SK-N-SH (cell line): Measurements from ENCODE around the gene PTTG1IP. TPM values are rescaled to one million over a fixed set of nuclear protein-coding genes. Genes with fewer than 3 reads are reported as not detected.

ENCODE experiments used
- CTCF ChIA-PET: fragments of 300-600, 350-600 bp; formaldehyde crosslinking; extraction: SDS; loops from one replicate; lab custom pipeline; 2021; lab: Yijun Ruan, JAX
- POLR2A ChIA-PET: fragments of 350-600 bp; sonication (Branson Sonifier 250); formaldehyde crosslinking; extraction: SDS; loops from one replicate; lab custom pipeline; 2020; ENCODE audit warnings: antibody characterized with exemption, inconsistent platforms; lab: Yijun Ruan, JAX
- DNase-seq: peaks from one replicate; pipeline ENCODE4 v3.0.0; 2012
- H2AFZ ChIP-seq: fragments of 200-600 bp; sonication (generic); 2 replicates; pipeline ENCODE4 v1.8.1; 2016; ENCODE audit warnings: antibody characterized with exemption, mild to moderate bottlenecking, low read depth
- H3F3A ChIP-seq: fragments of 200-600 bp; sonication (generic); replicated peaks from 2 replicates; pipeline ENCODE3; 2016; ENCODE audit warnings: antibody characterized with exemption, mild to moderate bottlenecking; ENCODE audit not compliant: insufficient read depth
- H3K27ac ChIP-seq, 2 experiments: fragments of 200-500 bp in 1 of 2; fragments of 200-600 bp in 1 of 2; sonication (Bioruptor generic) in 1 of 2; sonication (generic), shearing (Covaris generic) in 1 of 2; 2 replicates each; pipeline versions ENCODE4 v1.5.1 to v1.6.1; 2014 to 2016; ENCODE audit warnings: low read depth in 2 of 2, inconsistent platforms in 1 of 2, low read length in 1 of 2, mild to moderate bottlenecking in 1 of 2, mixed read lengths in 1 of 2
- H3K27me3 ChIP-seq: fragments of 200-600 bp; sonication (generic), shearing (Covaris generic); 2 replicates; pipeline ENCODE4 v1.6.1; 2016; ENCODE audit warnings: mixed run types; ENCODE audit not compliant: insufficient read depth
- H3K36me3 ChIP-seq, 2 experiments: fragments of 200-500 bp in 1 of 2; fragments of 200-600 bp in 1 of 2; sonication (Bioruptor generic) in 1 of 2; sonication (generic) in 1 of 2; replicated peaks in 1 of 2; 2 replicates each; pipeline versions ENCODE3 to v1.5.1; 2014 to 2016; ENCODE audit warnings: low read length in 1 of 2, mild to moderate bottlenecking in 1 of 2; ENCODE audit not compliant: insufficient read depth in 2 of 2, control insufficient read depth in 1 of 2
- H3K4me1 ChIP-seq, 2 experiments: fragments of 200-500 bp in 1 of 2; fragments of 200-600 bp in 1 of 2; sonication (Bioruptor generic) in 1 of 2; sonication (generic), shearing (Covaris generic) in 1 of 2; 2 replicates each; pipeline versions ENCODE4 v1.5.1 to v1.6.1; 2014 to 2016; ENCODE audit warnings: low read depth in 1 of 2, low read length in 1 of 2, mixed run types in 1 of 2; ENCODE audit not compliant: insufficient read depth in 2 of 2, control insufficient read depth in 1 of 2
- H3K4me2 ChIP-seq: fragments of 200-600 bp; sonication (generic), shearing (Covaris generic); 2 replicates; pipeline ENCODE4 v1.6.1; 2017; ENCODE audit warnings: mixed run types
- H3K4me3 ChIP-seq, 2 experiments: fragments of 200-500 bp in 1 of 2; fragments of 200-600 bp in 1 of 2; sonication (Bioruptor generic) in 1 of 2; sonication (generic), shearing (Covaris generic) in 1 of 2; 2 replicates each; pipeline versions ENCODE4 v1.5.1 to v1.8.1; 2014 to 2016; ENCODE audit warnings: low read depth in 2 of 2, inconsistent platforms in 1 of 2, low read length in 1 of 2, mild to moderate bottlenecking in 1 of 2, mixed read lengths in 1 of 2, moderate library complexity in 1 of 2
- H3K79me2 ChIP-seq: fragments of 200-600 bp; sonication (generic); 2 replicates; pipeline ENCODE4 v1.8.1; 2017; ENCODE audit warnings: mild to moderate bottlenecking; ENCODE audit not compliant: insufficient read depth
- H3K9ac ChIP-seq: fragments of 200-600 bp; sonication (generic); 2 replicates; pipeline ENCODE4 v1.6.1; 2017; ENCODE audit warnings: mixed run types
- H3K9me2 ChIP-seq: fragments of 200-600 bp; sonication (generic); 2 replicates; pipeline ENCODE4 v1.6.1; 2017; ENCODE audit warnings: mixed run types
- H3K9me3 ChIP-seq: fragments of 200-600 bp; sonication (generic); 2 replicates; pipeline ENCODE4 v1.6.1; 2017; ENCODE audit warnings: mixed run types, mild to moderate bottlenecking, moderate library complexity
- H4K20me1 ChIP-seq: fragments of 200-600 bp; sonication (generic); 2 replicates; pipeline ENCODE4 v1.6.1; 2017; ENCODE audit warnings: mild to moderate bottlenecking, mixed run types; ENCODE audit not compliant: insufficient read depth
- CHD2 ChIP-seq: fragments of 150-350 bp; IDR thresholded peaks from 2 replicates; pipeline ENCODE4 v1.6.1; 2018; ENCODE audit warnings: low read length; ENCODE audit not compliant: partially characterized antibody
- EP300 ChIP-seq, 2 experiments: IDR thresholded peaks; 2 replicates each; pipeline versions ENCODE4 v1.4.0 to v1.6.1; 2012; ENCODE audit warnings: borderline replicate concordance in 1 of 2, low read depth in 1 of 2, low read length in 1 of 2
- EZH2phosphoT487 ChIP-seq: fragments of 200-600 bp; sonication (generic); IDR thresholded peaks from 2 replicates; pipeline ENCODE4 v1.6.1; 2017; ENCODE audit warnings: low read depth, mixed run types, mild to moderate bottlenecking, antibody characterized with exemption, moderate library complexity, borderline replicate concordance
- FOSL2 ChIP-seq: IDR thresholded peaks from 2 replicates; pipeline ENCODE4 v1.4.0; 2012; ENCODE audit warnings: low read depth, mild to moderate bottlenecking, moderate library complexity, borderline replicate concordance
- FOXJ3 ChIP-seq: sonication (generic); formaldehyde crosslinking; IDR thresholded peaks from 2 replicates; pipeline ENCODE4 v1.5.1; 2020; ENCODE audit warnings: mild to moderate bottlenecking, missing genetic modification reagents
- FOXM1 ChIP-seq: IDR thresholded peaks from 2 replicates; pipeline ENCODE4 v1.4.0; 2012; ENCODE audit warnings: low read depth, mild to moderate bottlenecking
- GABPA ChIP-seq: IDR thresholded peaks from 2 replicates; pipeline ENCODE4 v1.4.0; 2012; ENCODE audit warnings: low read depth, mild to moderate bottlenecking
- GATA2 ChIP-seq: sonication (generic); formaldehyde crosslinking; IDR thresholded peaks from 2 replicates; pipeline ENCODE4 v1.5.0; 2020; ENCODE audit warnings: mild to moderate bottlenecking, missing genetic modification reagents
- MEF2A ChIP-seq: IDR thresholded peaks from 2 replicates; pipeline ENCODE4 v1.4.0; 2012; ENCODE audit warnings: low read depth, borderline replicate concordance
- NRF1 ChIP-seq: IDR thresholded peaks from 2 replicates; pipeline ENCODE4 v1.6.1; 2012; ENCODE audit warnings: low read depth, mild to moderate bottlenecking, low read length
- PBX3 ChIP-seq: IDR thresholded peaks from 2 replicates; pipeline ENCODE4; 2012
- POLR2AphosphoS5 ChIP-seq: IDR thresholded peaks from 2 replicates; pipeline ENCODE4 v1.6.1; 2012; ENCODE audit warnings: low read depth, low read length
- RAD21 ChIP-seq: IDR thresholded peaks from 2 replicates; pipeline ENCODE4 v1.6.1; 2012; ENCODE audit warnings: mild to moderate bottlenecking, low read length
- RCOR1 ChIP-seq: fragments of 150-350 bp; IDR thresholded peaks from 2 replicates; pipeline ENCODE4 v1.6.1; 2017; ENCODE audit warnings: antibody characterized with exemption, low read length
- REST ChIP-seq: IDR thresholded peaks from 2 replicates; pipeline ENCODE4 v1.6.1; 2012; ENCODE audit warnings: mild to moderate bottlenecking, low read depth, low read length, moderate library complexity
- RFX5 ChIP-seq: IDR thresholded peaks from 2 replicates; pipeline ENCODE4 v1.6.1; 2012; ENCODE audit warnings: mild to moderate bottlenecking, improper control_type of control experiment, low read length
- SIN3A ChIP-seq: IDR thresholded peaks from 2 replicates; pipeline ENCODE4 v1.6.1; 2012; ENCODE audit warnings: low read depth, mild to moderate bottlenecking, low read length, moderate library complexity, borderline replicate concordance
- SMC3 ChIP-seq: IDR thresholded peaks from 2 replicates; pipeline ENCODE4 v1.6.1; 2012; ENCODE audit warnings: low read depth, low read length, improper control_type of control experiment
- TCF12 ChIP-seq: IDR thresholded peaks from 2 replicates; pipeline ENCODE4 v1.4.0; 2012
- TEAD4 ChIP-seq: IDR thresholded peaks from 2 replicates; pipeline ENCODE4 v1.4.0; 2012; ENCODE audit warnings: mild to moderate bottlenecking, borderline replicate concordance; ENCODE audit not compliant: insufficient read depth
- USF1 ChIP-seq: IDR thresholded peaks from 2 replicates; pipeline ENCODE4 v1.4.0; 2012; ENCODE audit warnings: low read depth, borderline replicate concordance
- YY1 ChIP-seq: IDR thresholded peaks from 2 replicates; pipeline ENCODE4 v1.4.0; 2012; ENCODE audit warnings: low read depth, mild to moderate bottlenecking
- WGBS: methylation state at CpG from one replicate; pipeline ENCODE4 v1.1.6; 2017; ENCODE audit warnings: low lambda C conversion rate; 5-methylcytosine and 5-hydroxymethylcytosine counted together
- polyA plus RNA-seq, 3 experiments: library from polyadenylated mRNA; depleted of rRNA; stranded (reverse); fragments of >200 nt; gene quantifications; 2 replicates each; pipeline ENCODE4 v1.2.3, GENCODE V29; 2012

The PTTG1IP gene
- polyA plus RNA-seq, 1 of the 3 experiments (the other 2 are of a cell fraction) = 171 TPM

- no peaks in the 10 kb centered on the region for H3K9me3 ChIP-seq
- no peak overlapping the region for H3K4me2 ChIP-seq
- no peaks in the 10 kb centered on the region for H4K20me1 ChIP-seq
- no peaks in the 10 kb centered on the region for H3F3A ChIP-seq
- no peak overlapping the region for H3K27ac ChIP-seq
- H3K9me2 ChIP-seq = no peaks in the 10 kb centered on the region
- H3K4me1 ChIP-seq = peaks cover 0 to 5% of the 10 kb centered on the region in 2 experiments; a peak in 1 of 4 replicates
- H3K9ac ChIP-seq = no peak overlapping the region
- no peak for TF ChIP-seq TEAD4
- TF ChIP-seq FOXM1 = no peak
- TF ChIP-seq FOXJ3 (CRISPR knock-in tag) = no peak
- no peak for TF ChIP-seq POLR2AphosphoS5
- no peak for TF ChIP-seq USF1
- TF ChIP-seq PBX3 = no peak
- TF ChIP-seq GABPA = no peak
- TF ChIP-seq CHD2 = no peak
- no peak for TF ChIP-seq SMC3
- TF ChIP-seq RFX5 = no peak
- no peak for TF ChIP-seq RCOR1
- no peak for TF ChIP-seq EP300 (IDR thresholded peaks at IDR 0.05; ENCODE audit: borderline replicate concordance in 1 of 2, low read depth in 1 of 2, low read length in 1 of 2)
- no peak for TF ChIP-seq SIN3A
- TF ChIP-seq YY1 = no peak
- TF ChIP-seq NRF1 = no peak
- WGBS = no CpG with 5 or more reads among the region's 15 CpGs
- no peak overlapping the region for H2AFZ ChIP-seq
- H3K27me3 ChIP-seq = peaks cover 5% of the 10 kb centered on the region; the same call in 1 of the 2 replicates
- POLR2A ChIA-PET = no interaction called here
- no peaks in the 10 kb centered on the region for H3K36me3 ChIP-seq
- CTCF ChIA-PET = interaction anchor here (0.6 to 5.5 kb wide), 9 partner anchors 10 to 206 kb away, joined by 3 to 39 read pairs (median 3); partner anchors contain the start of gene PTTG1IP
- H3K79me2 ChIP-seq = no peaks in the 10 kb centered on the region
- no peak for DNase-seq
- H3K4me3 ChIP-seq = no peak overlapping the region
These were observed 18.1 kb upstream of the PTTG1IP start for GRCh38 chr21:44891631-44892031.

GRCh38 chr21:44890961-44891541 is 17.6 kb upstream of the PTTG1IP start:
- Histone ChIP-seq H3K9me2 (no peaks in the 10 kb centered on the region), H3K79me2 (no peaks in the 10 kb centered on the region), H3K9ac (no peak overlapping the region), H4K20me1 (no peaks in the 10 kb centered on the region), H3K9me3 (no peaks in the 10 kb centered on the region), H3K27ac (no peak overlapping the region), H3K27me3 (peaks cover 5% of the 10 kb centered on the region; the same call in 1 of the 2 replicates), H2AFZ (no peak overlapping the region), H3K4me2 (no peak overlapping the region), H3K4me1 (peaks cover 0 to 5% of the 10 kb centered on the region in 2 experiments; a peak in 1 of 4 replicates), H3K4me3 (no peak overlapping the region), H3K36me3 (no peaks in the 10 kb centered on the region), H3F3A (no peaks in the 10 kb centered on the region)
- CTCF ChIA-PET = interaction anchor here (1.0 to 5.5 kb wide), 3 partner anchors 18 to 41 kb away, joined by 3 to 39 read pairs (median 9); partner anchors contain the start of gene PTTG1IP
- DNase-seq = no peak
- POLR2A ChIA-PET = no interaction called here
- 81% methylated on average over 2 of the region's 9 CpGs for WGBS
- TF ChIP-seq RCOR1 (no peak), FOSL2 (no peak), TCF12 (no peak), MEF2A (no peak), REST (no peak), PBX3 (no peak), NRF1 (no peak), RAD21 (no peak), TEAD4 (no peak), CHD2 (no peak), EZH2phosphoT487 (no peak), GATA2 (CRISPR knock-in tag) (no peak)
